Erythroblast (primary cell): ENCODE results near the gene OR2A25.

ENCODE experiments used
- GATA1 ChIP-seq: IDR thresholded peaks from 2 replicates; pipeline ENCODE4 v1.6.1; 2011; ENCODE audit warnings: low read depth, mild to moderate bottlenecking, control low read depth, low read length, moderate library complexity
- POLR2A ChIP-seq: IDR thresholded peaks from 2 replicates; pipeline ENCODE4 v1.6.1; 2011; ENCODE audit warnings: mild to moderate bottlenecking, low read length

- TF ChIP-seq GATA1 (no peak), POLR2A (no peak)
These were observed 30.7 kb upstream of the OR2A25 start for GRCh38 chr7:144038887-144039286.
